Measurements from ENCODE around the gene ZC3H4.
A peak's percentile ranks its signal among the peaks of the same experiment; 100 is the strongest.

The ZC3H4 gene

GRCh38 chr19:47133021-47133471, 19.5 kb upstream of the ZC3H4 start:
- Mint-ChIP-seq H3K27ac (peak overlapping the region; percentile 93), H3K27me3 (ENCODE audit: low read depth, poor library complexity) (peaks cover 7% of the 10 kb centered on the region), H3K4me3 (peak overlapping the region; percentile 97), H3K9me3 (peaks cover 15% of the 10 kb centered on the region), H3K36me3 (ENCODE audit: low read depth) (peaks cover 56% of the 10 kb centered on the region), H3K4me1 (peaks cover 54% of the 10 kb centered on the region)
- DNase-seq: no peak
- TF ChIP-seq, protein P1, sequence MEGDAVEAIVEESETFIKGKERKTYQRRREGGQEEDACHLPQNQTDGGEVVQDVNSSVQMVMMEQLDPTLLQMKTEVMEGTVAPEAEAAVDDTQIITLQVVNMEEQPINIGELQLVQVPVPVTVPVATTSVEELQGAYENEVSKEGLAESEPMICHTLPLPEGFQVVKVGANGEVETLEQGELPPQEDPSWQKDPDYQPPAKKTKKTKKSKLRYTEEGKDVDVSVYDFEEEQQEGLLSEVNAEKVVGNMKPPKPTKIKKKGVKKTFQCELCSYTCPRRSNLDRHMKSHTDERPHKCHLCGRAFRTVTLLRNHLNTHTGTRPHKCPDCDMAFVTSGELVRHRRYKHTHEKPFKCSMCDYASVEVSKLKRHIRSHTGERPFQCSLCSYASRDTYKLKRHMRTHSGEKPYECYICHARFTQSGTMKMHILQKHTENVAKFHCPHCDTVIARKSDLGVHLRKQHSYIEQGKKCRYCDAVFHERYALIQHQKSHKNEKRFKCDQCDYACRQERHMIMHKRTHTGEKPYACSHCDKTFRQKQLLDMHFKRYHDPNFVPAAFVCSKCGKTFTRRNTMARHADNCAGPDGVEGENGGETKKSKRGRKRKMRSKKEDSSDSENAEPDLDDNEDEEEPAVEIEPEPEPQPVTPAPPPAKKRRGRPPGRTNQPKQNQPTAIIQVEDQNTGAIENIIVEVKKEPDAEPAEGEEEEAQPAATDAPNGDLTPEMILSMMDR (IDR thresholded peaks at IDR 0.05): no peak

DNA sequence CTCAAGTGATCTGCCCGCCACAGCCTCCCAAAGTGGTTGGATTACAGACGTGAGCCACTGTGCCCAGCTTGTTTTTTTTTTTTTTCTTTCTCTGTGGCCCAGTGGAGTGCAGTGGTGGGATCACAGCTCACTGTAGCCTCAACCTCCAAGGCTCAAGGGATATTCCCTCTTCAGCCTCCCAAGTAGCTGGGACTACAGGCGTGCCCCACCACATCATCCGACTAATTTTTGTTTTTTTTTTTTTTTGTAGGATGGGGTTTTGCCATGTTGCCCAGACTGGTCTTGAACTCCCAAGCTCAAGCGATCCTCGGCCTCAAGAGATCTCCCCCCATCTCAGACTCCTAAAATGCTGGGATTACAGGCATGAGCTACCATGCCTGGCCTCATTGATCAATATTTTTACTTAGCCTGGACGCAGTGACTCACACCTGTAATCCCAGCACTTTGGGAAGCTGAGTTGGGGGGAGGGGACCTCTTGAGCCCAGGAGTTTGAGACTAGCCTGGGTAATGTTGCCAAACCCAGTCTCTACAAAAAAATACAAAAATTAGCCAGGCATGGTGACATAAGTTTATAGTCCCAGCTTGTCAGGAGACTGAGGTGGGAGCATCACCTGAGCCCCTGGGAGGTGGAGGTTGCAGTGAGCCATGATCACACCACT, 18.7 kb upstream of the ZC3H4 start:
- TF ChIP-seq, protein P1 (IDR thresholded peaks at IDR 0.05): no peak
- no peak for DNase-seq
- peaks cover 17% of the 10 kb centered on the region for H3K9me3 Mint-ChIP-seq
- peaks cover 9% of the 10 kb centered on the region for H3K27me3 Mint-ChIP-seq (ENCODE audit: low read depth, poor library complexity)
- peaks cover 54% of the 10 kb centered on the region for H3K4me1 Mint-ChIP-seq
- peak overlapping the region; percentile 97 for H3K4me3 Mint-ChIP-seq
- peaks cover 50% of the 10 kb centered on the region for H3K36me3 Mint-ChIP-seq (ENCODE audit: low read depth)
- peak overlapping the region; percentile 93 for H3K27ac Mint-ChIP-seq

- H3K27me3 Mint-ChIP-seq (ENCODE audit: low read depth, poor library complexity): peaks cover 14% of the 10 kb centered on the region
- H3K9me3 Mint-ChIP-seq: peaks cover 17% of the 10 kb centered on the region
- peaks cover 49% of the 10 kb centered on the region for H3K4me1 Mint-ChIP-seq
- H3K4me3 Mint-ChIP-seq: peak within 1 kb of the TSS; percentile 97
- H3K36me3 Mint-ChIP-seq (ENCODE audit: low read depth): peaks cover 38% of the 10 kb centered on the region
- peak within 1 kb of the TSS; percentile 99 for H3K27ac Mint-ChIP-seq
- peak; percentile 93 for DNase-seq
- TF ChIP-seq, protein P1 (IDR thresholded peaks at IDR 0.05): no peak
Observed at GRCh38 chr19:47130589-47131227, 17.1 kb upstream of the ZC3H4 start, which contains the start of gene SAE1. TSS of gene SAE1 (plus strand) at chr19:47130835. CDS start at chr19:47130931, 96 bp downstream.

DNA sequence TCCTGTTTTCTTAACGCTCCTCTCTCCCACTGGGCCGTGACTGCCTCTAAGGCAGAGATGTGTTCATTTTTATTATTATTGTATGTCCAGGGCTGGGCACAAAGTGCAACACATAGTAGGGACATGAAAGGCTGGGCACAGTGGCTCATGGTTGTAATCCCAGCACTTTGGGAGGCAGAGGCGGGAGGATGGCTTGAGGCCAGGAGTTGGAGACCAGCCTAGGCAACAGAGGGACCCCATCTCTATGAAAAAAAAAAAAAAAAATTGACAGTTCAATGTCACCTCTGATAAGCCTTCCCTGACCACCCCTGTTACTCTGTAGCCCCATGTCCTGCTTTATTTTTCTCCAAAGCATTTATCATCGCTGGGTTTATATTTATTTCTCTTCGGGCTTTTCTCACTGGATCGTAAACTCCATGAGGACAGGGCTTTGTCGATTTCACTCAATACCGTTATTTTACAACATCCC, 16.6 kb upstream of the ZC3H4 start:
- H3K9me3 Mint-ChIP-seq: peaks cover 17% of the 10 kb centered on the region
- no peak for DNase-seq
- H3K4me1 Mint-ChIP-seq: peaks cover 47% of the 10 kb centered on the region
- H3K36me3 Mint-ChIP-seq (ENCODE audit: low read depth): peaks cover 33% of the 10 kb centered on the region
- peak overlapping the region; percentile 97 for H3K4me3 Mint-ChIP-seq
- H3K27ac Mint-ChIP-seq: peak overlapping the region; percentile 99
- TF ChIP-seq, protein P1 (IDR thresholded peaks at IDR 0.05): no peak
- H3K27me3 Mint-ChIP-seq (ENCODE audit: low read depth, poor library complexity): peaks cover 14% of the 10 kb centered on the region

DNA sequence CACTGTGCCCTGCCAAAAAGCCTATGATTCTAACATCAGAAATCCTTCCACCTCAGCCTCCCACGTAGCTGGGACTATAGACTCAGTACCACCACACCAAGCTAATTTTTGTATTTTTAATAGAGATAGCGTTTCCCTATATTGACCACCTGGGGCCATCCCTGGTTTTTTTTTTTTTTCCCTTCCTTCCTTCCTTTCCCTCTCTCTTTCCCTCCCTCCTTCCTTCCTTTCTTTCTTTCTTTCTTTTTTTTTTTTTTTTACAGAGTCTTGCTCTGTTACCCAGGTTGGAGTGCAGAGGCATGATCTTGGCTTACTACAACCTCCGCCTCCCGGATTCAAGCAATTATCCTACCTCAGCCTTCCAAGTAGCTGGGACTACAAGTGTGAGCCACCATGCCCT, 16.0 kb upstream of the ZC3H4 start:
- TF ChIP-seq, protein P1 (IDR thresholded peaks at IDR 0.05): no peak
- peaks cover 46% of the 10 kb centered on the region for H3K4me1 Mint-ChIP-seq
- peaks cover 14% of the 10 kb centered on the region for H3K27me3 Mint-ChIP-seq (ENCODE audit: low read depth, poor library complexity)
- DNase-seq: no peak
- no peak overlapping the region for H3K27ac Mint-ChIP-seq
- peaks cover 17% of the 10 kb centered on the region for H3K9me3 Mint-ChIP-seq
- H3K36me3 Mint-ChIP-seq (ENCODE audit: low read depth): peaks cover 27% of the 10 kb centered on the region
- no peak overlapping the region for H3K4me3 Mint-ChIP-seq
